Jurkat, Clone E6-1 (cell line): ENCODE data around the gene DHX32. TPM values are rescaled to one million over a fixed set of nuclear protein-coding genes. Genes with fewer than 3 reads are reported as not detected.
"Not testable (repeated sequence)": the region's sequence is repeated elsewhere in the genome, so short reads cannot be mapped to it uniquely, and the experiment has no call there.

Experiments
- DNase-seq: peaks from one replicate; pipeline ENCODE4 v3.0.0-alpha.2; 2011; ENCODE audit warnings: low read depth, low spot score
- H3K4me3 ChIP-seq: 2 replicates; pipeline ENCODE4 v1.5.1; 2011; ENCODE audit warnings: mild to moderate bottlenecking, low read length, control low read depth, moderate library complexity
- polyA plus RNA-seq: library from polyadenylated mRNA; unstranded; fragments of >200 nt; gene quantifications from one replicate; pipeline ENCODE4 v1.2.1, GENCODE V29; 2012; ENCODE audit warnings: missing spikeins; ENCODE audit not compliant: insufficient read length, insufficient read depth

The DHX32 gene, protein sequence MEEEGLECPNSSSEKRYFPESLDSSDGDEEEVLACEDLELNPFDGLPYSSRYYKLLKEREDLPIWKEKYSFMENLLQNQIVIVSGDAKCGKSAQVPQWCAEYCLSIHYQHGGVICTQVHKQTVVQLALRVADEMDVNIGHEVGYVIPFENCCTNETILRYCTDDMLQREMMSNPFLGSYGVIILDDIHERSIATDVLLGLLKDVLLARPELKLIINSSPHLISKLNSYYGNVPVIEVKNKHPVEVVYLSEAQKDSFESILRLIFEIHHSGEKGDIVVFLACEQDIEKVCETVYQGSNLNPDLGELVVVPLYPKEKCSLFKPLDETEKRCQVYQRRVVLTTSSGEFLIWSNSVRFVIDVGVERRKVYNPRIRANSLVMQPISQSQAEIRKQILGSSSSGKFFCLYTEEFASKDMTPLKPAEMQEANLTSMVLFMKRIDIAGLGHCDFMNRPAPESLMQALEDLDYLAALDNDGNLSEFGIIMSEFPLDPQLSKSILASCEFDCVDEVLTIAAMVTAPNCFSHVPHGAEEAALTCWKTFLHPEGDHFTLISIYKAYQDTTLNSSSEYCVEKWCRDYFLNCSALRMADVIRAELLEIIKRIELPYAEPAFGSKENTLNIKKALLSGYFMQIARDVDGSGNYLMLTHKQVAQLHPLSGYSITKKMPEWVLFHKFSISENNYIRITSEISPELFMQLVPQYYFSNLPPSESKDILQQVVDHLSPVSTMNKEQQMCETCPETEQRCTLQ
- 8.7 TPM for polyA plus RNA-seq

DNA sequence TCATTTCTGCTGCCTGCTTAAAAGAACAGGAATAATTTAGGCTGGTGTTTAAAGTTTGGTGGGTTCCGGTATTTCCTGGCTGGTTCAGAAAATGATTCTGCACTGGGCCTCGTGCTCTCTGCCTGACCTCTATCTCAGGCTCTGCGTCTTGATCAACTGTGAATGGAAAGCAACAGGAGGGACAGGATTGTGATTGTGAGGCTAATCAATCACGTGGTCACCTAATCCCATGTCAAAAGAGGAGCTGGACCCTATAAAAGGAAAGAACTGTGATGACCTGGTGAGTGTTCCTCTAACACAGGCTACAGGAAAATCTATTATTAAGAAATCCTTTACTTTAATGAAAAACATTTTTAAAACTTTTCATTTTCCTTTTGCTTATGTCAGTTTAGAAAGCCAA, at the start of gene DHX32:
TSS of gene DHX32 (minus strand) at position 101 of the 400 bp plus-strand sequence. CDS start 468 bp downstream, outside the sequence.
- no peak for DNase-seq
- H3K4me3 ChIP-seq, result no peak within 1 kb of the TSS

DNA sequence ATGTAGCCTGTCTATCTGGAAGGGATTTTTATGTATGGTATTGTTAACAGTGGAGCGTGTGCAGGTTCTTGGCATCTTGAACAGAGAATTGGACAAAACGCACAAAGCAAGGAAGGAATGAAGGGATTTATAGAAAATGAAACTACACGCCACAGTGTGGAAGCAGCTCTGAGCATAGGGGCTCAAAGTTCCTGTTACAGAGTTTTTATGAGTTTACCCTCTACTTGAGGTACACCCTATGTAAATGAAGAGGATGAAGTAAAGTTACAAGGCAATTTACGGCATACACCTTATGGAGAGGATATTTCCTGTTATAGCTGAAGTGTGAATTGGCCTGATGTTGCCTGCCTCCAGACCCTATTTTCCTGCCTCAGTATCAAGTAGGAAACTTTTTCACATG, 48.5 kb upstream of the DHX32 start:
- no peak for DNase-seq
- H3K4me3 ChIP-seq, result no peak overlapping the region

DNA sequence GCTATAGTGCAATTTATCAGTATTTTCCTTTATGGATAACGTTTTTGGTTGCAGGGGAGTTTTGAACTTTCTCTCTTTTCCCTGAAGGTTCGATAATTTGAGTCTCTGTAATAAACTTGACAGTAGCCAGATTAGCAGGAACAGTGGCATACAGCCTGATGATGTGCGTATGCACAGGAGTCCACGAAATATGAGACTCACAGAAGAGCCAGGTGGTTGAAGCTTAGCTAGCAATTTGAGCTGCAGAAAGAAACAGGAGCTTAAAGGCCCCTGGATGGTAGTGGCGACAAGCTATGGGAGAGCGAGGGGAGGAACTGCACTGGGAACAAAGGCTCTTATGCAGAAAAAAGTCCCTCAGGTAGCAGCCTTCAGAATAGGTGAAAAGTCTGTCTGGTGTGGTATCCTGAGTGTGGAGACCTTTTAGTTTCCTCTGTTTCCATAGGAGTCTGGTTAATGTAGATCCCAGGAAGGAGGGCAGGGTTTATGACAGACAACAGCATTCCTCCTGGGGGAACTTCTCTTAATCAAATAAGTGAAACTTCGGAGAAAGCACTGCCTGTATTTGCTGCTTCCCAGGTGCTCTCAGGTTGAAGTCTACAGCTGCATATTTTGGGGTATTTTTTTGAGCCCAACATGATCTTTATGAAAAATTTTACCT, 48.0 kb upstream of the DHX32 start:
- H3K4me3 ChIP-seq, result no peak overlapping the region
- no peak for DNase-seq

DNA sequence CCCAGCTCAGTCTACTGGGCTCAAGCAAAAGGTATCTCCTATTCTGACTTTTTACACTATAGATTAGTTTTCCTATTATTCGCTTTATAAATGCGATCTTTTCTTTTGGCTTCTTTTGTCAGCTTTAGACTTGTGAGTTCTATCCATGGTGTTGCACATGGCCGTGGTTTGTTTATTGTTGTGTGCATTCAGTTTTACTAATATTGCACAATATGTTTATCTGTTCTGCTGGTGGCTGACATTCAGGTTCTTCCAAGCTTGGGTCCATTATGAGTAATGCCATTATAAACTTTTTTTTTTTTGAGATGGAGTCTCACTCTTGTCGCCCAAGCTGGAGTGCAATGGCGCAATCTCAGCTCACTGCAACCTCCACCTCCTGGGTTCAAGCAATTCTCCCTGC, 46.2 kb upstream of the DHX32 start:
- H3K4me3 ChIP-seq, result not testable (repeated sequence)

DNA sequence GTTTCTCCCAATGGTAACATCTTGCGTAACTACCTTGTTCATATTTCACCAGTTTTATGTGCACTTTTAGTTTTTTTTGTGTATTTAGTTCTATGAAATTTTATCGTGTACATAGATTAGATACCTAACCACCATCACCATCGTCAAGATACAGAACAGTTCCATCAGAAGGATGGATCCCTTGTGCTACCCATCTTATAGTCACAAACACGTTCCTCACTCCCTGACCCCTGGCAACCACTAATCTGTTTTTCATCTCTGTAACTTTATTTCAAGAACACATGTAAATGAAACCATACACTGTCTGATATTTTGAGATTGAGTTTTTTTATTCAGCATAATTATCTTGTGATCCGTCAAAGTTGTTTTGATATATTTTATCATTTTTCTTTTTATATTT, 45.2 kb upstream of the DHX32 start:
- H3K4me3 ChIP-seq, result no peak overlapping the region
- no peak for DNase-seq

More for the DNA sequence above, 46.2 kb upstream of the DHX32 start:
- DNase-seq, result not testable (repeated sequence)

DNA sequence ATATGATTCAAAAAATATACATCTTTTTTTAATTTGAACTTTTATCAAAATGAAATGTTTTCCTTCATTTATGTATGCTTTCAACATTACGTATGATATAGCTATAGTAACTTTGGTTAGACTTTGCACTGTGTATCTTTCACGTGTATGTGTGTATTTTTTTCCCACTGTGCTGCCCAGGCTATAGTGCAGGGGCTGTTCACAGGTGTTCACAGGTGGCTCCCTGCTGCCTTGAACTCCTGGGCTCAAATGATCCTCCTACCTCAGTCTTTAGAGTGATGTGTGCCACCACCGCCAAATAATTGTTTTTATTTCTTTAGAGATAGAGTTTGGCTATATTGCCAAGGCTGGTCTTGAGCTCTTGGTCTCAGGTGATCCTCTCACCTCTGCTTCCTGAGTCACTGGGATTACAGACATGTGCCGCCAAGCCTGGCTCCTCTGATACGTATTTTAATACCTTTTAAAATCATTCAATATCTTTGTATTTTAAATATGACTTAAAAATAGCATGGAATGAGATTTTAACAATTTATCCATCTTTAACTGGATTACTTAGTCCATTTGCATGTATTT, 44.3 kb upstream of the DHX32 start:
- H3K4me3 ChIP-seq, result no peak overlapping the region
- DNase-seq, result no peak

DNA sequence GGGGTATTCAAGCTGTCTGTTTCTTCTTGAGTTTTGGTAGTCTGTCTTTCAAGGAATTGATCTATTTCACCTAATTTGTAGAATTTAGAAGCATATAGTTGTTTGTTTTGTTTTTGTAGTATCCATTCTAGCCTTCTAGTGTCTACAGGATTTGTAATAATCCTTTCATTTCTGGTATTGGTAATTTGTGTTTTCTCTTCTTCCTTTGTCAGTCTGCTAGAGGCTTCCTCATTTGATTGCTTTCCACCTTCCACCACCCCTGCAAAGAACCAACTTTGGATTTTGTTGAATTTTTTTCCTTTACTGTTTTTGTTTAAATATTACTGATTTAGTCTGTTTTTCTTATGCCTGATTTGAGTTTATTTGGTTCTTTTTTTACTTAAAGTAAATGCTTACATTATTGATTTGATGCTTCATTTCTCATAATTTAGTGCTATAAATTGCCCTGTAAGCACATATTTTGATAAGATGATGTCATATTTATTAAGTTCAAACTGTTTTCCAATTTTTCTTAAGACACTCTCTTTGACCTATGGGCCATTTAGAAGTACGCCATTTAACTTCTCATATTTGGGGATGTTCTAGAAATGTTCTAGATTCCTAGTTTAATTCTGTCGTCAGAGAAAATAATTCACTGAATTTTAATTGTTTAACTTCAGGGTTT, 40.7 kb upstream of the DHX32 start:
- not testable (repeated sequence) for H3K4me3 ChIP-seq, DNase-seq

DNA sequence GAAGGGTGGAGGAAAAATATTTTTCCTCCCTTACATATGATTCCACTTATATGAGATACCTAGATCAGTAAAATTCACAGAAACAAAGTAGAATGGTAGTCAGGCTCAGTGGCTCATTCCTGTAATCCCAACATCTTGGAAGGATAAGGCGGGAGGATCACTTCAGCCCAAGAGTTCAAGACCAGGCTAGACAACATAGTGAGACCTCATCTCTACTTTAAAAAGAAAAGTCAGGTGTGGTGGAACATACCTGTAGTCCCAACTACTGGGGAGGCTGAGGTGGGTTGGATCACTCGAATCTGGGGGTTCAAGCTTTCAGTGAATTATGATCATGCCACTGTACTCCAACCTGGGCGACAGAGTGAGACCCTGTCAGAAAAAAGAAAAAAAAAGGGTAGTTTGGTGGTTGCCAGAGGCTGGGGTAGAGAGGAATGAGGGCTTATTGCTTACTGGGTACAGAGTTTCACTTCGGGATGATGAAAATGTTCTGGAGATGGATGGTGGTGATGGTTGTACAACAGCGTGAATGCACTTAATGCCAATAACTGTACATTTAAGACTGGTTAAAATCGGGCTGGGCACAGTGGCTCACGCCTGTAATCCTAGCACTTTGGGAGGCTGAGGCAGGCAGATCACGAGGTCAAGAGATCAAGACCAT, 36.7 kb upstream of the DHX32 start:
- H3K4me3 ChIP-seq, DNase-seq: not testable (repeated sequence)

DNA sequence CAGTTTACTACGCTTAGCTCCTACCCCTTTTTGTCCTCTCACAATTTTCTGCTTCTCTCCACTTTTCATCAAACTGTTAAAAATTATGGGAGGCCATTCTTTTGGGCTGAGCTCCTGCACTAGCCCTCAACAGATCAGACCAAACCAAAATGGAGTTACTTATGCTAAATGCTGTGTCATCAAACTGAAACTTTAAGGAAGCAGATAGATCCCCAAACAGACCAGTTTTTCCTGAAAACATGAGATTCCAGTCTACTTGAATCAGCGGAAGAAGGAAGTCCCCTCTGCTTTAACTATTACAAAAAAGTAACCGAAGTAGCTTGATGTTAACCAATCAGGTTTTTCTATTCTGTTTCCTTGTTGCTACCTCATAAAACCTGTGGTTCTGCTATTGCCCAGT, 35.9 kb upstream of the DHX32 start:
- no peak for DNase-seq
- no peak overlapping the region for H3K4me3 ChIP-seq

DNA sequence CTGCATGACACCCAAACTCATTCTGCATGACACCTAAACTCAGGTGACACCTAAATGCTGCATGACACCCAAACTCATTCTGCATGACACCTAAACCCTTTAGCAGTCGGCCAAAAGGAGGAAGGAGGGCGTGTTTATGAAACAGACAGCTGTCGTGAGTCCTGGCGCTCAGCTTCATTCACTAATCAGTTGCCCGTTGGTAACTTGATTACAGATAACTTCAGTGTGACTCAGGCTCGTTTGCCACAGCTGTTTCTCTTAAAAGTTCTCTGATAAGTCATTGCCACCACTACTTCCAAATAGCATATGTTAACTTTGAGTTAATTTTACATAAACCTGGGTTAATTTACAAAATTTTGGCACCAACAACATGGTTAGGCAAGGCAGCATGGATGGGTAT, 32.2 kb upstream of the DHX32 start:
- not testable (repeated sequence) for H3K4me3 ChIP-seq, DNase-seq

DNA sequence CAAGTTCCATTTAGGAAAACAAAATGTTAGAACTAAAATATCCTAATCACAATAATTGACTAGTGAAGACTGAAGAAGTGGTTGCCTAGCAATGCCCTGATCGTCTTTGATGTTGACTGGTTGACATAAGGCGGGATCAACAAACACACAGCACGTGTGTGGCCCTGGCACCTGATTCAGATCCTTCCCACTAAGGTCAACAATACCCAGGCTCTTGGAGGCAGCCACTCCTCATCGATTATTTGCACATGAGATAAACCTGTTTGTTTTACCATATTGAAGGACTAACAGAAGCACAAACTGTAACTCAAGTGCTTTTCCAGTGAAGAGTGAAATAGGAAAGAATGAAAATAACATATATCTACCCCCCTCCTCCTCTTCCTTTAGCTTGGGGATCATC, 30.9 kb upstream of the DHX32 start:
- H3K4me3 ChIP-seq, result no peak overlapping the region
- no peak for DNase-seq

DNA sequence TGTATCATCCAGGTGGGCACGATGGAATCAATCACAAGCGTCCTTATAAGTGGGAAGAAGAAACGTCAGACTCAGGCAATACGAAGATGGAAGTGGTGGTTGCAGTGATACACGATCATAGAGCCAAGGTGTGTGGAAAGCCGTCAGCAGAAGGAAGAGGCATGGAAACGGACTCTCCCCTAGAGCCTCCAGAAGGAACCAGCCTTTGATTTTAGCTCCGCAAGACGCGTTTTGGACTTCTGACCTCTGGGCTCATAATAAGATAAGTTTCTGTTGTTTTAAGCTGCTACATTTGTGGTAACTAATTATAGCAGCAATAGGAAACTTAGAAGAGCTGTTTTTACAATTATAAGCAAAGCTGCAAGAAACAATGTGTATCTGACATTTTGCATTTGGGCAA, 30.1 kb upstream of the DHX32 start:
- no peak overlapping the region for H3K4me3 ChIP-seq
- no peak for DNase-seq

DNA sequence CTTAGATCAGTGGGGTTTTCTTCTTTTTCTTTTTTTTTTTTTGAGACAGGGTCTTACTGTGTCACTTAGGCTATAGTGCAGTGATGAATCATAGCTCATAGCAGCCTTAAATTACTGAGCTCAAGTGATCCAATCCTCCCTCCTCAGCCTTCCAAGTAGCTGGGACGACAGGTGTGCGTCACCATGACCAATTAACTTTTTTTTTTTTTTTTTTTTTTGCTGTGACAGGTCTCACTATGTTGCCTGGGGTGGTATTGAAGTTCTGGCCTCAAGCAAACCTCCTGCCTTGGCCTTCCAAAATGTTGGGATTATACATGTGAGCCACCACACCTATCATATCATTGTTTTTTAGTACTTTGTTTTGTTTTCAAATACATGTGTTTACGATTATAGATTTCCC, 28.4 kb upstream of the DHX32 start:
- not testable (repeated sequence) for DNase-seq, H3K4me3 ChIP-seq

DNA sequence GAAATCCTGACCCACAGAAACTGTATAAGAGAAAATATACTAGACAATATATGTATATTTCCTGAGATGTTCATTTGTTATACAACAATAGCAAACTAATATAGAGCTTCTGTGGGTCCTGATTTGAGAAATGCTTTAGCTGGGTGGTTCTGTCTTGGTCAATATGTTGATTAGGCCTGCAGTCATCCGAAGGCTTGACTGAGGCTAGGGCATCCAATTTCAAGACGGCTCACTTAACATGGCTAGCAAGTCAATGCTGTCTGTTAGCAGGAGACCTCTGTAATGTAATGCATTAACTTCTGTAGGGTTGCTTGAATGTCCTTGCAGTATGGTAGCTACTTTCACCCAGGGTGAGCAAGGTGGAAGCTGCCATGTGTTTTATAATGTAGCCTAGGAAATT, 27.7 kb upstream of the DHX32 start:
- DNase-seq, H3K4me3 ChIP-seq: not testable (repeated sequence)

DNA sequence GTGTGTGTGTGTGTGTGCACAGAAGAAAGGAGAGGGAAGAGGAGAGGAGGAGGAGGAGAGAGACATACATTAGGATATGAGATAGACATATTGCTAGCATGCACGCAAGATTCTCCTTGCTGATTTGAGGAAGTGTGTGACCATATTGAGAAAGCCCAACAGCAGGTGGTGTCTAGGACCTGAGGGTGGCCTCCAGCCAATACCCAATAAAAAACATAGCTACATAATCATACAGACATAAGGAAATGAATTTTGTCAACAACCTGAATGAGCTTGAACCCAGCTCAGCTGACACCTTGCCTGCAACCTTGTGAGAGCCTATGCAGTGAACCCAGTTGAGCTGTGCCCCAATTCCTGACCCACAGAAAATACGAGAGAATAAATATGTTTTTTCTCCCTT, 26.5 kb upstream of the DHX32 start:
- H3K4me3 ChIP-seq, DNase-seq: not testable (repeated sequence)

DNA sequence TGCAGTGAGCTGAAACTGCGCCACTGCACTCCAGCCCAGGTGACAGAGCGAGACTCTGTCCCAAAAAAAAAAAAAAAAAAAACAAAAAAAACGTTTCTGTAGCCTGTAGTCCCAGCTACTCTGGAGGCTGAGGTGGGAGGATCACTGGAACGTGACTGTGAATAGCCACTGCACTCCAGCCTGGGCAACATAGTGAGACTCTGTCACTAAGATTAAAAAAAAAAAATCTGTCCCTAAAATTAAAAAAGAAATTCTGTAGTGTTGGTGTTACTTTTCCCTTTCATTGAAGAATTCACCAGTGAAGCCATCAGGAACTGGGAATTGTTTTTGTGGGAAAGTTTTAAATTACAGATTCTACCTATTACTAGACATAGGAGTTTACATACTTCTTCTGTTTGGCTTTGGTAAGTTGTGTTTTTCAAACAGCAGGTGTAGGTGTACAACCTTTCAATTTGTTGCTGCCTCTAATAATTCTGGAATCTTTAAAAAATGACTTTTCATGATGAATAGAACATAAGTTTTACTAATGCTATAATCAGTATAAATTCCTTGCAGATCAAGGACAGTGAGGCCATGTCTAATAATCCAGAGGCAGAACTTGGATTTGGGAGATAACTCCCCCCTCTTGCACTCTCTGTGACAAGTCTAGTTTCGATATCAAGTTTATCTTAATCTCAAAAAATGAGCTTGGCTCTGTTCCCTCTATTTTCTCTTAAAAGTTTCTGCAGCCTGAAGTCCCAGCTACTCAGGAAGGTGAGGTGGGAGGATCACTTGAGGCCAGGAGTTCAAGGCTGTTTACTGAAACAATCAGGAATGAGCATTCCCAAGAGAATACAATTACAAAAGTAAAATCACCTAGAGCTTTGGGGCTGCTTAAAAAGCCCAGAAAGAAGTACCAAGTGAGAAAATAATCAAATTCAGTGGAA, 24.2 kb upstream of the DHX32 start:
- DNase-seq, result not testable (repeated sequence)

DNA sequence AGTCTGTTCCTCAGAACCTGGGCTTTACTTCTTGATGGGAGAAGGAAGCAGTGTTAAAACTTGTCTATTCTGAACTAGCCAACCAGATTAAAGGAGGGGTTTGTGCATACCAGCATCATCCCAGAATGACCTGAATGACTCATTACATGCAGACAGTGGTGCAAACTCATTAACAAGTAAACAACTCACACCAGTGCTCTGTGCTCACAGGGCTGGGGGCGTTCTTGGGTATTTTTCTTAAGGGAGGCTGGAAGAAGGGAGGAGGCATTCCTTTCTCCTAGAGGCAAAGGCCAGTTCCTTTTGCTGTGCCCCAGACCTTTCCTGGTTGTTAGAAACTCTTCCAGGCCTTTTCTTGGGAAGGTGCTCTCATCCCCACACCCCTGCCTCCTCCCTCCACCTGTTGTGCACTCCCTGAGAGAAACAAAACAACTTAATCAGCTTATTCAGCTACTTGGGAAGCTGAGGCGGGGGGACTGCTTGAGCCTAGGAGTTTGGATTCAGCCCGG, 22.1 kb upstream of the DHX32 start:
- H3K4me3 ChIP-seq, DNase-seq: not testable (repeated sequence)

More for the DNA sequence above, 24.2 kb upstream of the DHX32 start:
- H3K4me3 ChIP-seq, result not testable (repeated sequence)
